Liver (tissue), 9 donors: ENCODE data around the gene MYO6. TPM values are rescaled to one million over a fixed set of nuclear protein-coding genes. Genes with fewer than 3 reads are reported as not detected.

Experiments
- DNase-seq: peaks from one replicate; pipeline ENCODE4 v3.0.0-alpha.2; 2017; ENCODE audit warnings: low spot score
- H3K27ac ChIP-seq, 2 donors: one replicate each; pipeline ENCODE4 v1.7.0; 2013; ENCODE audit warnings: inconsistent platforms in 2 of 2, low read length in 2 of 2, control low read depth in 1 of 2, low read depth in 1 of 2, mild to moderate bottlenecking in 1 of 2
- H3K27me3 ChIP-seq, 4 donors: one replicate each; pipeline versions ENCODE4 v1.6.1 to v1.7.0; 2013; ENCODE audit warnings: low read length in 3 of 4, inconsistent platforms in 1 of 4, mild to moderate bottlenecking in 1 of 4, moderate library complexity in 1 of 4; ENCODE audit not compliant: control insufficient read depth in 4 of 4, insufficient read depth in 4 of 4
- H3K36me3 ChIP-seq, 4 donors: one replicate each; pipeline versions ENCODE4 v1.6.1 to v1.7.0; 2013; ENCODE audit warnings: low read length in 3 of 4, mild to moderate bottlenecking in 3 of 4, low read depth in 1 of 4, moderate library complexity in 1 of 4; ENCODE audit not compliant: control insufficient read depth in 4 of 4, insufficient read depth in 3 of 4
- H3K4me1 ChIP-seq, 4 donors: one replicate each; pipeline versions ENCODE4 v1.6.1 to v1.7.0; 2013; ENCODE audit warnings: low read length in 3 of 4, mild to moderate bottlenecking in 3 of 4, moderate library complexity in 1 of 4; ENCODE audit not compliant: control insufficient read depth in 4 of 4, insufficient read depth in 4 of 4
- H3K4me3 ChIP-seq, 3 donors: one replicate each; pipeline versions ENCODE4 v1.6.1 to v1.7.0; 2013; ENCODE audit warnings: low read length in 3 of 3, control low read depth in 1 of 3, low read depth in 1 of 3, mild to moderate bottlenecking in 1 of 3
- H3K9ac ChIP-seq, 2 donors: one replicate each; pipeline ENCODE4 v1.7.0; 2013; ENCODE audit warnings: low read length in 2 of 2, mild to moderate bottlenecking in 2 of 2, moderate library complexity in 2 of 2, control low read depth in 1 of 2, low read depth in 1 of 2
- H3K9me3 ChIP-seq, 4 donors: one replicate each; pipeline versions ENCODE4 v1.6.1 to v1.7.0; 2013; ENCODE audit warnings: low read length in 3 of 4; ENCODE audit not compliant: control insufficient read depth in 4 of 4
- ATF3 ChIP-seq: IDR thresholded peaks from 2 replicates; pipeline ENCODE4 v1.6.1; 2016; ENCODE audit warnings: antibody characterized with exemption
- CTCF ChIP-seq: fragments of 150-350 bp; IDR thresholded peaks from 2 replicates; pipeline ENCODE4 v1.5.1; 2017; ENCODE audit warnings: improper control_type of control experiment, low read depth, low read length; ENCODE audit not compliant: missing input control
- EGR1 ChIP-seq, 2 donors: IDR thresholded peaks; 2 replicates each; pipeline ENCODE4 v1.6.1; 2016 to 2018; ENCODE audit warnings: antibody characterized with exemption in 2 of 2, low read depth in 2 of 2
- FOXA1 ChIP-seq: IDR thresholded peaks from 2 replicates; pipeline ENCODE4 v1.6.1; 2016; ENCODE audit warnings: antibody characterized with exemption
- FOXA2 ChIP-seq: IDR thresholded peaks from 2 replicates; pipeline ENCODE4 v1.6.1; 2016; ENCODE audit warnings: antibody characterized with exemption
- GABPA ChIP-seq, 2 donors: IDR thresholded peaks in 1 of 2; conservative IDR thresholded peaks in 1 of 2; 2 replicates each; pipeline ENCODE4 v1.6.1; 2016; ENCODE audit warnings: antibody characterized with exemption in 2 of 2, mild to moderate bottlenecking in 1 of 2, moderate library complexity in 1 of 2
- HNF4A ChIP-seq, 2 donors: conservative IDR thresholded peaks; 2 replicates each; pipeline ENCODE4 v1.6.1; 2016; ENCODE audit warnings: antibody characterized with exemption in 2 of 2, mild to moderate bottlenecking in 2 of 2
- HNF4G ChIP-seq: IDR thresholded peaks from 2 replicates; pipeline ENCODE4 v1.6.1; 2016; ENCODE audit warnings: antibody characterized with exemption
- JUND ChIP-seq, 2 donors: IDR thresholded peaks; 2 replicates each; pipeline ENCODE4 v1.6.1; 2016; ENCODE audit warnings: antibody characterized with exemption in 2 of 2
- MAX ChIP-seq: IDR thresholded peaks from 2 replicates; pipeline ENCODE4 v1.6.1; 2016; ENCODE audit warnings: antibody characterized with exemption
- NR2F2 ChIP-seq: IDR thresholded peaks from 2 replicates; pipeline ENCODE4 v1.6.1; 2016; ENCODE audit warnings: antibody characterized with exemption
- RAD21 ChIP-seq, 2 donors: IDR thresholded peaks; 2 replicates each; pipeline ENCODE4 v1.6.1; 2016; ENCODE audit warnings: antibody characterized with exemption in 2 of 2, mild to moderate bottlenecking in 2 of 2
- RXRA ChIP-seq, 2 donors: IDR thresholded peaks; 2 replicates each; pipeline ENCODE4 v1.6.1; 2017 to 2018; ENCODE audit warnings: antibody characterized with exemption in 2 of 2, mild to moderate bottlenecking in 1 of 2
- SP1 ChIP-seq: IDR thresholded peaks from 2 replicates; pipeline ENCODE4 v1.6.1; 2018; ENCODE audit warnings: antibody characterized with exemption, mild to moderate bottlenecking
- TAF1 ChIP-seq: conservative IDR thresholded peaks from 2 replicates; pipeline ENCODE4 v1.6.1; 2016; ENCODE audit warnings: antibody characterized with exemption, mild to moderate bottlenecking
- YY1 ChIP-seq: IDR thresholded peaks from 2 replicates; pipeline ENCODE4 v1.6.1; 2016; ENCODE audit warnings: antibody characterized with exemption, mild to moderate bottlenecking
- WGBS: extraction: QIAGEN DNeasy Blood & Tissue Kit; methylation state at CpG from one replicate; pipeline ENCODE4 v1.1.7; 2013; 5-methylcytosine and 5-hydroxymethylcytosine counted together
- polyA plus RNA-seq, 2 donors: library from polyadenylated mRNA; stranded (reverse) in 1 of 2; unstranded in 1 of 2; fragments of 200-250 nt in 1 of 2; fragments of >200 nt in 1 of 2; fragmentation: Nextera tagmentation in 1 of 2; extraction: Ambion mirVana in 1 of 2; gene quantifications; one replicate each; pipeline versions ENCODE4 v1.2.1 to v1.2.3, GENCODE V29; 2013 to 2015
- total RNA-seq, 2 donors: library from RNA; depleted of rRNA; stranded (reverse); fragments of >200 nt; gene quantifications; one replicate each; pipeline ENCODE4 v1.2.3, GENCODE V29; 2014
- TF ChIP-seq, protein P1 (sequence below): IDR thresholded peaks from 2 replicates; pipeline ENCODE4 v1.6.1; 2016; ENCODE audit warnings: antibody characterized with exemption, mild to moderate bottlenecking
- TF ChIP-seq, protein P2 (sequence below): IDR thresholded peaks from 2 replicates; pipeline ENCODE4 v1.6.1; 2016; ENCODE audit warnings: antibody characterized with exemption
- donor health status: healthy.
- donor health status: healthy.
- donor health status: healthy.
- donor health status: healthy.
- donor health status: healthy.

Gene MYO6
- total and polyA plus RNA-seq, 4 donors, result 6.5 to 18.3 (median 12.7) TPM

- 59% methylated on average over 4 of the region's 4 CpGs for WGBS
- Histone ChIP-seq H3K27ac (no peak overlapping the region), H3K4me1 (no peaks in the 10 kb centered on the region), H3K9ac (no peak overlapping the region), H3K4me3 (no peak overlapping the region), H3K27me3 (no peaks in the 10 kb centered on the region), H3K9me3 (no peaks in the 10 kb centered on the region), H3K36me3 (peaks cover 0 to 7% (median 3%) of the 10 kb centered on the region in 4 donors)
- TF ChIP-seq, protein P1, sequence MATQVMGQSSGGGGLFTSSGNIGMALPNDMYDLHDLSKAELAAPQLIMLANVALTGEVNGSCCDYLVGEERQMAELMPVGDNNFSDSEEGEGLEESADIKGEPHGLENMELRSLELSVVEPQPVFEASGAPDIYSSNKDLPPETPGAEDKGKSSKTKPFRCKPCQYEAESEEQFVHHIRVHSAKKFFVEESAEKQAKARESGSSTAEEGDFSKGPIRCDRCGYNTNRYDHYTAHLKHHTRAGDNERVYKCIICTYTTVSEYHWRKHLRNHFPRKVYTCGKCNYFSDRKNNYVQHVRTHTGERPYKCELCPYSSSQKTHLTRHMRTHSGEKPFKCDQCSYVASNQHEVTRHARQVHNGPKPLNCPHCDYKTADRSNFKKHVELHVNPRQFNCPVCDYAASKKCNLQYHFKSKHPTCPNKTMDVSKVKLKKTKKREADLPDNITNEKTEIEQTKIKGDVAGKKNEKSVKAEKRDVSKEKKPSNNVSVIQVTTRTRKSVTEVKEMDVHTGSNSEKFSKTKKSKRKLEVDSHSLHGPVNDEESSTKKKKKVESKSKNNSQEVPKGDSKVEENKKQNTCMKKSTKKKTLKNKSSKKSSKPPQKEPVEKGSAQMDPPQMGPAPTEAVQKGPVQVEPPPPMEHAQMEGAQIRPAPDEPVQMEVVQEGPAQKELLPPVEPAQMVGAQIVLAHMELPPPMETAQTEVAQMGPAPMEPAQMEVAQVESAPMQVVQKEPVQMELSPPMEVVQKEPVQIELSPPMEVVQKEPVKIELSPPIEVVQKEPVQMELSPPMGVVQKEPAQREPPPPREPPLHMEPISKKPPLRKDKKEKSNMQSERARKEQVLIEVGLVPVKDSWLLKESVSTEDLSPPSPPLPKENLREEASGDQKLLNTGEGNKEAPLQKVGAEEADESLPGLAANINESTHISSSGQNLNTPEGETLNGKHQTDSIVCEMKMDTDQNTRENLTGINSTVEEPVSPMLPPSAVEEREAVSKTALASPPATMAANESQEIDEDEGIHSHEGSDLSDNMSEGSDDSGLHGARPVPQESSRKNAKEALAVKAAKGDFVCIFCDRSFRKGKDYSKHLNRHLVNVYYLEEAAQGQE, result no peak
- peak in 1 of 2 donors; percentile 17 for TF ChIP-seq JUND (IDR thresholded peaks at IDR 0.05)
- TF ChIP-seq FOXA2, result peak; percentile 18
- no peak for DNase-seq
Observed at GRCh38 chr6:75852721-75853120, 103.7 kb downstream of the MYO6 start.

GRCh38 chr6:75853806-75854205 lies 104.8 kb downstream of the MYO6 start:
- Histone ChIP-seq H3K27me3 (no peaks in the 10 kb centered on the region), H3K4me3 (no peak overlapping the region), H3K9me3 (no peaks in the 10 kb centered on the region), H3K27ac (no peak overlapping the region), H3K36me3 (peaks cover 0 to 7% (median 3%) of the 10 kb centered on the region in 4 donors), H3K4me1 (no peaks in the 10 kb centered on the region), H3K9ac (no peak overlapping the region)
- no peak for TF ChIP-seq TAF1
- no peak for TF ChIP-seq EGR1 (IDR thresholded peaks at IDR 0.05; ENCODE audit: low read depth in 2 of 2)
- TF ChIP-seq MAX, result no peak
- TF ChIP-seq, protein P2, sequence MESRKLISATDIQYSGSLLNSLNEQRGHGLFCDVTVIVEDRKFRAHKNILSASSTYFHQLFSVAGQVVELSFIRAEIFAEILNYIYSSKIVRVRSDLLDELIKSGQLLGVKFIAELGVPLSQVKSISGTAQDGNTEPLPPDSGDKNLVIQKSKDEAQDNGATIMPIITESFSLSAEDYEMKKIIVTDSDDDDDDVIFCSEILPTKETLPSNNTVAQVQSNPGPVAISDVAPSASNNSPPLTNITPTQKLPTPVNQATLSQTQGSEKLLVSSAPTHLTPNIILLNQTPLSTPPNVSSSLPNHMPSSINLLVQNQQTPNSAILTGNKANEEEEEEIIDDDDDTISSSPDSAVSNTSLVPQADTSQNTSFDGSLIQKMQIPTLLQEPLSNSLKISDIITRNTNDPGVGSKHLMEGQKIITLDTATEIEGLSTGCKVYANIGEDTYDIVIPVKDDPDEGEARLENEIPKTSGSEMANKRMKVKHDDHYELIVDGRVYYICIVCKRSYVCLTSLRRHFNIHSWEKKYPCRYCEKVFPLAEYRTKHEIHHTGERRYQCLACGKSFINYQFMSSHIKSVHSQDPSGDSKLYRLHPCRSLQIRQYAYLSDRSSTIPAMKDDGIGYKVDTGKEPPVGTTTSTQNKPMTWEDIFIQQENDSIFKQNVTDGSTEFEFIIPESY, result no peak
- no peak for TF ChIP-seq FOXA1
- TF ChIP-seq CTCF, result no peak
- no peak for TF ChIP-seq RAD21 (IDR thresholded peaks at IDR 0.05)
- TF ChIP-seq GABPA (IDR thresholded peaks at IDR 0.05 in 1 of 2, conservative IDR thresholded peaks at IDR 0.05 in 1 of 2), result no peak
- no peak for TF ChIP-seq YY1
- TF ChIP-seq SP1, result no peak
- no peak for TF ChIP-seq RXRA (IDR thresholded peaks at IDR 0.05)
- TF ChIP-seq ATF3, result no peak
- TF ChIP-seq FOXA2, result no peak
- no peak for TF ChIP-seq HNF4G
- TF ChIP-seq HNF4A (conservative IDR thresholded peaks at IDR 0.05), result no peak
- TF ChIP-seq NR2F2, result no peak
- TF ChIP-seq JUND (IDR thresholded peaks at IDR 0.05), result no peak
- TF ChIP-seq, protein P1, result no peak
- DNase-seq, result no peak
- WGBS, result 81% methylated on average over 2 of the region's 2 CpGs
